Neuronal stem cell (in vitro differentiated cells): ENCODE data around the gene KCNQ1.
A peak's percentile ranks its signal among the peaks of the same experiment; 100 is the strongest.

Experiments
- DNase-seq: peaks from one replicate; pipeline ENCODE4 v3.0.0-alpha.2; 2013; ENCODE audit warnings: low spot score
- H2AFZ ChIP-seq: one replicate; pipeline ENCODE4 v1.6.1; 2013; ENCODE audit warnings: mild to moderate bottlenecking, low read length, inconsistent platforms
- H2AK5ac ChIP-seq: 2 replicates; pipeline ENCODE4 v1.6.1; 2013; ENCODE audit warnings: low read depth, mild to moderate bottlenecking, inconsistent platforms, low read length, moderate library complexity, mixed read lengths
- H2BK120ac ChIP-seq: 2 replicates; pipeline ENCODE4 v1.6.1; 2013; ENCODE audit warnings: low read depth, mild to moderate bottlenecking, inconsistent platforms, low read length, moderate library complexity, mixed read lengths
- H2BK12ac ChIP-seq: one replicate; pipeline ENCODE4 v1.6.1; 2013; ENCODE audit warnings: low read length, inconsistent platforms
- H2BK15ac ChIP-seq: 2 replicates; pipeline ENCODE4 v1.6.1; 2013; ENCODE audit warnings: mild to moderate bottlenecking, low read length, inconsistent platforms, mixed read lengths
- H2BK5ac ChIP-seq: one replicate; pipeline ENCODE4 v1.6.1; 2013; ENCODE audit warnings: inconsistent platforms, mild to moderate bottlenecking, low read length, moderate library complexity
- H3K14ac ChIP-seq: one replicate; pipeline ENCODE4 v1.6.1; 2013; ENCODE audit warnings: low read length, inconsistent platforms
- H3K18ac ChIP-seq: 2 replicates; pipeline ENCODE4 v1.6.1; 2013; ENCODE audit warnings: low read length, inconsistent platforms
- H3K23ac ChIP-seq: 2 replicates; pipeline ENCODE4 v1.6.1; 2013; ENCODE audit warnings: low read depth, mild to moderate bottlenecking, mixed read lengths, low read length, inconsistent platforms; ENCODE audit not compliant: poor library complexity
- H3K27ac ChIP-seq: replicated peaks from 3 replicates; pipeline ENCODE4 v1.5.1; 2013; ENCODE audit warnings: low read length, inconsistent platforms
- H3K27me3 ChIP-seq, 3 experiments: 2 replicates each; pipeline ENCODE4 v1.6.1; 2013; ENCODE audit warnings: low read length in 3 of 3, mild to moderate bottlenecking in 2 of 3, inconsistent platforms in 1 of 3, low read depth in 1 of 3, mixed read lengths in 1 of 3, moderate library complexity in 1 of 3; ENCODE audit not compliant: control insufficient read depth in 3 of 3, insufficient read depth in 3 of 3
- H3K36me3 ChIP-seq, 2 donors: replicated peaks in 1 of 2; 2 replicates each; pipeline ENCODE4 v1.6.1; 2013; ENCODE audit warnings: low read length in 2 of 2; ENCODE audit not compliant: control insufficient read depth in 2 of 2, insufficient read depth in 2 of 2
- H3K4ac ChIP-seq: 2 replicates; pipeline ENCODE4 v1.6.1; 2013; ENCODE audit warnings: inconsistent platforms, mild to moderate bottlenecking, low read length, moderate library complexity
- H3K4me1 ChIP-seq, 2 donors: 1 replicate in 1 of 2; 2 replicates in 1 of 2; pipeline ENCODE4 v1.6.1; 2013; ENCODE audit warnings: low read length in 2 of 2, low read depth in 1 of 2; ENCODE audit not compliant: control insufficient read depth in 2 of 2, insufficient read depth in 1 of 2
- H3K4me2 ChIP-seq: one replicate; pipeline ENCODE4 v1.6.1; 2013; ENCODE audit warnings: mild to moderate bottlenecking, low read length, inconsistent platforms; ENCODE audit not compliant: insufficient read depth, poor library complexity, severe bottlenecking
- H3K4me3 ChIP-seq, 2 donors: 2 replicates each; pipeline ENCODE4 v1.5.1; 2013; ENCODE audit warnings: low read length in 2 of 2, mild to moderate bottlenecking in 2 of 2, inconsistent platforms in 1 of 2, moderate library complexity in 1 of 2
- H3K79me1 ChIP-seq: one replicate; pipeline ENCODE4 v1.6.1; 2013; ENCODE audit warnings: low read depth, mild to moderate bottlenecking, inconsistent platforms, low read length, moderate library complexity
- H3K9ac ChIP-seq: one replicate; pipeline ENCODE4 v1.6.1; 2013; ENCODE audit warnings: mild to moderate bottlenecking, low read depth, low read length, inconsistent platforms; ENCODE audit not compliant: poor library complexity
- H3K9me3 ChIP-seq, 2 donors: replicated peaks in 1 of 2; 2 replicates each; pipeline versions ENCODE3 to v1.6.1; 2013; ENCODE audit warnings: low read length in 2 of 2, mild to moderate bottlenecking in 2 of 2, inconsistent platforms in 1 of 2, low read depth in 1 of 2, mixed read lengths in 1 of 2, moderate library complexity in 1 of 2; ENCODE audit not compliant: control insufficient read depth in 2 of 2, insufficient read depth in 1 of 2
- H4K8ac ChIP-seq: one replicate; pipeline ENCODE4 v1.6.1; 2013; ENCODE audit warnings: low read depth, mild to moderate bottlenecking, inconsistent platforms, low read length, moderate library complexity
- H4K91ac ChIP-seq: one replicate; pipeline ENCODE4 v1.6.1; 2013; ENCODE audit warnings: low read length, low read depth, mild to moderate bottlenecking, inconsistent platforms; ENCODE audit not compliant: poor library complexity
- WGBS, 2 donors: extraction: QIAGEN DNeasy Blood & Tissue Kit; methylation state at CpG; one replicate each; pipeline ENCODE4 v1.1.7; 2013; ENCODE audit warnings: missing lambda C conversion rate in 2 of 2, mixed read lengths in 1 of 2; ENCODE audit not compliant: insufficient read length in 2 of 2, insufficient replicate concordance in 1 of 2; ENCODE audit errors: extremely low coverage in 2 of 2; 5-methylcytosine and 5-hydroxymethylcytosine counted together

KCNQ1 gene

DNA sequence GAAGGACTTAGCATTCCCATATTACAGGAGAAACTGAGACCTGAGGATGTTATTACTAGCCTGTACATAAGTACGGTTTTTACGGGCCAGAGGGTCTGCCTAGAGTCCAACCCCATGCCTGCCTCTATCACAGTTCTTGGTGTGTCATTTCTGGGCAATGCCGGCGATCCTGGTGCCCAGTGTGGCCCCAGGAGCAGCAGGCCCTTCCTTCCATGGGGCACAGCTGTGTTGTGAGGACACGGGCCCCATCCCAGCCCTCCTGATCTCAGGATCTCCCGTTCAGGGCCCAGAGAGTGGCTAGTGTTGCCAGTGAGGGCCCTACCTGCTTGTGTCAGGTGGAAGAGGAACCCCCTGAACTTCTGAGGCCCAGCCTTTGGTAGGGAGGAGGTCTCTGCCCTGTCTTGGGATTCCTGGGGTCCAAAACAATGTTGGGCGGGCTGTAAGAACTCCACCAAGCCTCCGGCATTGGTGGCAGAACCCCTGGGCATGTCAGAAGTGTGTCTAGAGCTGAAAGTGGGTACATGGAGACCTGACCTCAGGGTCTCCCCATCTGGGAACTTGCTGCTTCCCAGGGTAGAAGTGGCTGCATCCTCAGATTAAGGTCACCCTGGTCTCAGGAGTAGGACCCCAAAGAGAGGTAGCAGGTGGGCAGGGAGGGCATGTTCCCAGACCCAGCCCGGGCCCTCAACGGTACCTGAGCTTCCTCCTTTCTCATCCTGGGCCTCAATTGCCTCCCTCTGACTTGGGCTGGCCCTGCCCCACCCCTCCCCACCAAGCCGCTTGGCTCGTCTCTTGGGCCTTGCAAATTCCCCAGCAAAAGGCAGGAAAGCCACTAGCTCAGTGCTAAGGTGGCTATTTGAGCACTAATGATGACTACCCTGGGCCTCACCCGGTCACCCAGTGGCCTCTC is 329.6 kb downstream of the KCNQ1 start:
- H3K9me3 ChIP-seq = no peaks in the 10 kb centered on the region
- H4K8ac ChIP-seq = no peak overlapping the region
- H3K27me3 ChIP-seq = peaks cover 0 to 61% (median 0%) of the 10 kb centered on the region in 3 experiments
- peak overlapping the region; percentile 36 for H3K9ac ChIP-seq
- H2AFZ ChIP-seq = no peak overlapping the region
- no peak overlapping the region for H2BK12ac ChIP-seq
- no peak overlapping the region for H3K18ac ChIP-seq
- H3K4me1 ChIP-seq = peaks cover 8 to 18% of the 10 kb centered on the region in 2 donors
- no peak for DNase-seq
- peak overlapping the region; percentile 26 for H3K23ac ChIP-seq
- H3K4ac ChIP-seq = no peak overlapping the region
- no peak overlapping the region for H4K91ac ChIP-seq
- H2BK5ac ChIP-seq = no peak overlapping the region
- peak overlapping the region; percentile 17 for H2BK120ac ChIP-seq
- no peak overlapping the region for H3K4me3 ChIP-seq
- H3K14ac ChIP-seq = no peak overlapping the region
- no peaks in the 10 kb centered on the region for H3K79me1 ChIP-seq
- H3K36me3 ChIP-seq = no peaks in the 10 kb centered on the region
- WGBS, 2 donors = no CpG with 5 or more reads among the region's 13 CpGs
- no peak overlapping the region for H3K4me2 ChIP-seq
- H2BK15ac ChIP-seq = peak overlapping the region; percentile 72
- no peak overlapping the region for H3K27ac ChIP-seq
- H2AK5ac ChIP-seq = peak overlapping the region; percentile 86

DNA sequence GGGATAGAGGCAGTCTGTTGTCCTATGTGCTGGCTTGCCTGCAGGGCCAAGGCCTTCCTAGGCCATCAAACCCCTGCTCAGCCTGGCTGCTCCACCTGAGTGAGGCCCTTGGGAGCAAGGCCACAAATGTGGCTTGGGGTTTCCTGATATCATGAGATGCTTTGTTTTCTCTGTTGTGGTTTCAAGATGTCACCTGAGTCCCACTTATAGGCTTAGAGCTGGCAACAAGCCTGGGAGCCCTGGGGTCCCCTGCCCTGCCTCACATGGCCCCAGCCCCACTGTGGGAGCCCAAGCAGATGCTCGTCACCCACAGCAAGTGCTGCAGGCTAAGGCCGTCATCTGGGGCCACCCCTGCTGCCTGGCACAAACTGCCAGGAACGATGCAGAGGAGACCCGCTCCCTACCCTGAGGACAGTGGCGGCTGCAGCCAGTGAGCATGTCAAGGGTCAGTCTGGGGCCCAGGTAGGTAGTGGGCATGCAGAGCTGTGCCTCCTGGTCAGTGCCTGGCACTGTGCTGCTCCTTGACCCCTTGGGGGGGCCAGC is 330.3 kb downstream of the KCNQ1 start:
- no peaks in the 10 kb centered on the region for H3K9me3 ChIP-seq
- no peak overlapping the region for H3K4me2 ChIP-seq
- no peak overlapping the region for H3K23ac ChIP-seq
- H3K36me3 ChIP-seq = no peaks in the 10 kb centered on the region
- no peaks in the 10 kb centered on the region for H3K79me1 ChIP-seq
- peaks cover 0 to 65% (median 0%) of the 10 kb centered on the region in 3 experiments for H3K27me3 ChIP-seq
- H2BK120ac ChIP-seq = peak overlapping the region; percentile 17
- peak overlapping the region; percentile 9 for H3K14ac ChIP-seq
- H3K4ac ChIP-seq = no peak overlapping the region
- peak overlapping the region; percentile 41 for H3K18ac ChIP-seq
- no peak overlapping the region for H4K8ac ChIP-seq
- peak overlapping the region; percentile 86 for H2AK5ac ChIP-seq
- peak overlapping the region; percentile 3 for H2BK5ac ChIP-seq
- H4K91ac ChIP-seq = no peak overlapping the region
- peak overlapping the region; percentile 72 for H2BK15ac ChIP-seq
- no peak overlapping the region for H3K9ac ChIP-seq
- H2AFZ ChIP-seq = no peak overlapping the region
- H3K4me1 ChIP-seq = peaks cover 6 to 21% of the 10 kb centered on the region in 2 donors
- DNase-seq = no peak
- H3K27ac ChIP-seq = no peak overlapping the region
- no peak overlapping the region for H3K4me3 ChIP-seq
- no peak overlapping the region for H2BK12ac ChIP-seq
- WGBS, 2 donors = no CpG with 5 or more reads among the region's 5 CpGs

DNA sequence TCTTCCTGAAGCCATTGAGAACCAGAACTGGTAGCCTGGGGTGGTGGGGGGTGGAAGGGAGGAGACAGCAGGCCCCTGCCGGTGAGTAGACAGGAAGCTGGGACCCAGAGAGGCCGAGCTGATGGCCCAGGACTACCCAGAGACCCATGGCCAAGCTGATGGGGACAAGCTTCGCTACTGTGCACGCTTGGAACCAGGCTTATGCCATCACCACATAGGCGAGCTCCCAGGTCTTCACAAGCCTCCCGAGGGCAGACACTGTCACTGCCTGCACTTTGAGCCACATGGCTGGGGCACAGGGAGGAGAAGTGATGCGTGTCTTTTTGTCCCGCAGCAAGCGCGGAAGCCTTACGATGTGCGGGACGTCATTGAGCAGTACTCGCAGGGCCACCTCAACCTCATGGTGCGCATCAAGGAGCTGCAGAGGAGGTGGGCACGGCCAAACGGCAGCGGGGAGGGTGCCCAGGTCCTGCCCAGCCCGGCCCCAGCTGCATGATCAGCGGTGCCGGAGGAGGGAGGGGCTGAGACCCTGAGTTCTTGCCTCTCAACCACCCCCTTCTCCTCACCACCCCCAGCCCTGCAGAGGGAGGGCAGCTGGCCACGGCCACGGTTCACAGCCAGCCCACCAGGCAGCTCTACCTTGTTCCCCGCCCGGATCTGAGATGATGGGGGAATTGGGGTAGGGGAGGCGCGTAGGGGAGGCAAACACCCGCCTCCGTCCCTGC is 331.0 kb downstream of the KCNQ1 start:
- no peaks in the 10 kb centered on the region for H3K9me3 ChIP-seq
- DNase-seq = no peak
- H2AK5ac ChIP-seq = peak overlapping the region; percentile 96
- no peak overlapping the region for H3K27ac ChIP-seq
- no peak overlapping the region for H3K9ac ChIP-seq
- H3K36me3 ChIP-seq = no peaks in the 10 kb centered on the region
- H2BK15ac ChIP-seq = peak overlapping the region; percentile 72
- whole genome bisulfite sequencing, 2 donors = no CpG with 5 or more reads among the region's 29 CpGs
- H3K4me2 ChIP-seq = no peak overlapping the region
- H2BK120ac ChIP-seq = no peak overlapping the region
- no peak overlapping the region for H4K91ac ChIP-seq
- no peak overlapping the region for H2AFZ ChIP-seq
- H2BK12ac ChIP-seq = no peak overlapping the region
- H4K8ac ChIP-seq = no peak overlapping the region
- H3K27me3 ChIP-seq = peaks cover 0 to 62% (median 0%) of the 10 kb centered on the region in 3 experiments
- peak overlapping the region; percentile 32 for H3K4ac ChIP-seq
- peak overlapping the region; percentile 75 for H3K18ac ChIP-seq
- H3K23ac ChIP-seq = no peak overlapping the region
- H2BK5ac ChIP-seq = peak overlapping the region; percentile 3
- no peaks in the 10 kb centered on the region for H3K79me1 ChIP-seq
- peaks cover 8 to 21% of the 10 kb centered on the region in 2 donors for H3K4me1 ChIP-seq
- peak overlapping the region; percentile 49 for H3K14ac ChIP-seq
- H3K4me3 ChIP-seq = no peak overlapping the region
